ENCODE data around the gene ZNF507.

The ZNF507 gene

GRCh38 chr19:32309711-32310390 is 35.6 kb upstream of the ZNF507 start:
- DNase-seq (ENCODE audit: low read depth), result no peak
- TF ChIP-seq, protein P1, sequence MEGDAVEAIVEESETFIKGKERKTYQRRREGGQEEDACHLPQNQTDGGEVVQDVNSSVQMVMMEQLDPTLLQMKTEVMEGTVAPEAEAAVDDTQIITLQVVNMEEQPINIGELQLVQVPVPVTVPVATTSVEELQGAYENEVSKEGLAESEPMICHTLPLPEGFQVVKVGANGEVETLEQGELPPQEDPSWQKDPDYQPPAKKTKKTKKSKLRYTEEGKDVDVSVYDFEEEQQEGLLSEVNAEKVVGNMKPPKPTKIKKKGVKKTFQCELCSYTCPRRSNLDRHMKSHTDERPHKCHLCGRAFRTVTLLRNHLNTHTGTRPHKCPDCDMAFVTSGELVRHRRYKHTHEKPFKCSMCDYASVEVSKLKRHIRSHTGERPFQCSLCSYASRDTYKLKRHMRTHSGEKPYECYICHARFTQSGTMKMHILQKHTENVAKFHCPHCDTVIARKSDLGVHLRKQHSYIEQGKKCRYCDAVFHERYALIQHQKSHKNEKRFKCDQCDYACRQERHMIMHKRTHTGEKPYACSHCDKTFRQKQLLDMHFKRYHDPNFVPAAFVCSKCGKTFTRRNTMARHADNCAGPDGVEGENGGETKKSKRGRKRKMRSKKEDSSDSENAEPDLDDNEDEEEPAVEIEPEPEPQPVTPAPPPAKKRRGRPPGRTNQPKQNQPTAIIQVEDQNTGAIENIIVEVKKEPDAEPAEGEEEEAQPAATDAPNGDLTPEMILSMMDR (conservative IDR thresholded peaks at IDR 0.05; ENCODE audit: low read depth, low read length), result no peak
- H3K4me3 ChIP-seq (ENCODE audit: low read depth, low read length), result no peak overlapping the region

GRCh38 chr19:32311371-32311770 is 34.0 kb upstream of the ZNF507 start:
- H3K4me3 ChIP-seq (ENCODE audit: low read depth, low read length), result no peak overlapping the region
- TF ChIP-seq, protein P1 (conservative IDR thresholded peaks at IDR 0.05; ENCODE audit: low read depth, low read length), result no peak
- DNase-seq (ENCODE audit: low read depth), result no peak

GRCh38 chr19:32313569-32314265 is 31.7 kb upstream of the ZNF507 start:
- no peak overlapping the region for H3K4me3 ChIP-seq (ENCODE audit: low read depth, low read length)
- TF ChIP-seq, protein P1 (conservative IDR thresholded peaks at IDR 0.05; ENCODE audit: low read depth, low read length), result no peak

GRCh38 chr19:32316034-32316433 is 29.4 kb upstream of the ZNF507 start:
- no peak overlapping the region for H3K4me3 ChIP-seq (ENCODE audit: low read depth, low read length)
- DNase-seq (ENCODE audit: low read depth), result peak; percentile 10
- TF ChIP-seq, protein P1 (conservative IDR thresholded peaks at IDR 0.05; ENCODE audit: low read depth, low read length), result no peak

More at GRCh38 chr19:32313569-32314265, 31.7 kb upstream of the ZNF507 start:
- no peak for DNase-seq (ENCODE audit: low read depth)

DNA sequence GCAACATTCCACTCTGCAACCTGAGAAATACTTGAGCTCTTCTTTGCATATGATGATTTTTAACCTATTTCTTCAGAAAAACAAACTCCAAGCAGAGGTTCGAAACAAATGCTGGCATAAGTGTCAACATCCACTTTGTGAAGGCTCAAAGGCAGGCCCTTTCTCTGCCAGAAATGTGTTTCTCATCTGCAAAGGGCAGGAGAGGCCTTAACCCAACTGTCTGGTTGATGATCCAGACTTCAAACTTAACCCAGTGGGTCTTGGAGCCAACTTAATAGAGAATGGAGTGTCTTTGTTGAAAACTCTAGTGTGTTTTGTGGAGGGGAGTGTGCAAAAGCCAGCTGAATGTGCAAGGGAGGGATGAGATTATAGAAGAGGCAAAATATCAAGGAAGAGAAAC is 28.3 kb upstream of the ZNF507 start:
- DNase-seq (ENCODE audit: low read depth), result no peak
- TF ChIP-seq, protein P1 (conservative IDR thresholded peaks at IDR 0.05; ENCODE audit: low read depth, low read length), result no peak
- H3K4me3 ChIP-seq (ENCODE audit: low read depth, low read length), result no peak overlapping the region

DNA sequence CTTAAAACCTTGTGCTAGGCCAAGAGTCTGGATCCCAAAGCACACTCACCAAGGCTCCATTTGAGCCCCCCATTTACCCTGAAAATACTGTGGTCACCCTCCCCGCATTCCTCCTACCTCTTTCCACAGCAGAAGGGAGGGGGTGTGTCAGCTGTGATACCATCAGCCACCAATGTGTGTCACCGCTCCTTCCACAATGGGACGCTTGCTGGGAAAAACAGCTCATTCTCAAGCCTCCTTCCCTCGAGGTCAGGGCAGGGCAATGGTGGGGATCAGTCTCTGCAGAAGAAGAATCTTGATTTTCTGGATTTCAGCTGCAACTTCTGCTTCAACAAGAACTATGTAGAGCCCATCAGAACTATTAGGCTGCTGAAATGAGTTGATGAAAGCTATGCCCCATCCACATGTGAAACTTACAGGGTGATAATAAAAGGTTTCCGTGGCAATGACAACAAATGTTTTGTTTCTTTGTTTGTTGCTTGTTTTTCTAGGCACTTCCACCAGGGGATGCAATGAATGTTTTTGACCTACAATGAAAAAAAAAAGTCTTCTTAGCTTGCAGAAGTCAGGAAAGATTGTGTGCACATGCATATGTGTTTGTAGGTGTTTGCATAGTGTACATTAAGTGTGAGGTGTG is 26.4 kb upstream of the ZNF507 start:
- TF ChIP-seq, protein P1 (conservative IDR thresholded peaks at IDR 0.05; ENCODE audit: low read depth, low read length), result peak; percentile 28
- no peak overlapping the region for H3K4me3 ChIP-seq (ENCODE audit: low read depth, low read length)
- peak; percentile 5 for DNase-seq (ENCODE audit: low read depth)

Data from choroid plexus epithelial cell (primary cell).